Fibroblast of gingiva (primary cell): ENCODE measurements around the gene ZNHIT2.

Experiments used
- DNase-seq: peaks from one replicate; pipeline ENCODE4 v3.0.0-alpha.2; 2011; ENCODE audit warnings: low read depth

Gene ZNHIT2

DNA sequence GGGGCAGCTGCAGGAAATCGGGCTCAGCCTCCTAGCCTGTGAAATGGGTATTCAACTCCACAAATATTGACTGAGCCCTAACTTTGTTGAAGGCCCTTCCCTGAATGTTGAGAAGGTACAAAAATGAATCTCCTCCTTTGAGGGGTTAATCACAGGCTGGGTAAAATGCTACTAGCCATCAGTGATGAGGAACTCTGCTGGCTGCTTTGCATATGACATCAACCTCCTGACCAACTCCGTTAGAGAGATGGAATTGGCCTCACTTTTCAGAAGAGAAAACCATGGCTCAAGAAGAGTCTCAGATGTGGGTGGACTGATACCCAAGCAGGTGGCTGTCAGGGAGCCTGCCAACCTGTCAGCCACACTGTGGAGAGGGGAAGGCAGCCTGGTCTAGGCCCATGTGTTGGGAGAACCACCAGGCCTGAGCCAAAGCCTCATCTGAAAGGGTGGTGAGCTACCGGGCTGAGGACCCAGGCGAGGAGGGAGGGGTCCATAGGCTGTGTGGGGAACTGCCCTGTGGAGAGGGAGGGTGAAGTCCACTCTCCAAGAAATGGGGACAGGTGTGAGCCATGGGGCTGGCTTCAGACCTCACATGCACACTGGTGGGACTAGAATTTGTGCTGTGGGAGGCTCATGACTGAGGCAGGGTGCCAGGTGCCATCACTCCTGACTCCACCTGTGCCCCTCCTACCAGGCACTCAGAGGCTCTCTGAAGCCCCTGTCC, 45.4 kb downstream of the ZNHIT2 start:
- no peak for DNase-seq

- DNase-seq: no peak
These were observed 48.3 kb downstream of the ZNHIT2 start for GRCh38 chr11:65069217-65069616.

GRCh38 chr11:65067446-65067845, 50.1 kb downstream of the ZNHIT2 start:
- DNase-seq: no peak

DNA sequence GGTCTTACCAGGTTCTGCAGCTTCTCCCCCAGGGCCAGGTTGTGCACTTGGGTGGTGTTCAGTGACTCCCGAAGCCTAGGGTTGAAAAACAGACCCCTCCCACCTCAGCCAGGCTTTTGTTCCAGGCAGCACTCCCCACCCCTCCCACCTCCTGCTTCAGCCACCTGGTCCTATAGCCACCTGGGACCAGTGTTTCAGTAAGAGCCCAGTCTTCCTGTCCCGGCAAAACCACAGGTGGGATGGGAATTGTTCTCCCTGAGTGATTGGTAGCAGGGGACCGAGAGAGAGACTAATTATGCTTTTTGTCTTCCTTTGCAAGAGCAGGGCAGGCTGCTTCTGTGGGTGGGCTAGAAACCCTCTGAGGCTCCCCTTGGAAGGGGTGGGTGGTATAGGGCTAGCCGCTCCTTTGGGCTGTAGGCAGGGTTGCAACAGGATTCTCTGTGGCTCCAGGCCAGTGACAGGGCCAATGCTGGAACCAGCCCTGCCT, 50.7 kb downstream of the ZNHIT2 start:
- DNase-seq: no peak
